CD14-positive monocyte (primary cell): Measurements from ENCODE around the gene GRK7. TPM values are rescaled to one million over a fixed set of nuclear protein-coding genes. Genes with fewer than 3 reads are reported as not detected.

Experiments
- DNase-seq, 3 donors: peaks; one replicate each; pipeline ENCODE4 v3.0.0-alpha.2; 2011 to 2022
- H2AFZ ChIP-seq: 2 replicates; pipeline ENCODE4 v1.6.0; 2012; ENCODE audit warnings: mild to moderate bottlenecking, low read depth, low read length, inconsistent platforms; ENCODE audit not compliant: insufficient read depth, poor library complexity, severe bottlenecking
- H3K27ac ChIP-seq, 2 donors: 1 replicate in 1 of 2; 2 replicates in 1 of 2; pipeline ENCODE4 v1.5.1; 2012 to 2013; ENCODE audit warnings: low read length in 2 of 2, control low read depth in 1 of 2, inconsistent platforms in 1 of 2, low read depth in 1 of 2, mild to moderate bottlenecking in 1 of 2
- H3K27me3 ChIP-seq, 2 donors: one replicate each; pipeline versions ENCODE4 v1.6.0 to v1.6.1; 2011 to 2013; ENCODE audit warnings: low read length in 2 of 2; ENCODE audit not compliant: control insufficient read depth in 2 of 2, insufficient read depth in 2 of 2
- H3K36me3 ChIP-seq, 2 donors: replicated peaks in 1 of 2; 1 replicate in 1 of 2; 2 replicates in 1 of 2; pipeline versions ENCODE4 v1.5.1 to v1.6.1; 2012 to 2013; ENCODE audit warnings: low read length in 2 of 2, control low read depth in 1 of 2, inconsistent platforms in 1 of 2, mild to moderate bottlenecking in 1 of 2; ENCODE audit not compliant: insufficient read depth in 2 of 2, control insufficient read depth in 1 of 2
- H3K4me1 ChIP-seq, 2 donors: 1 replicate in 1 of 2; 2 replicates in 1 of 2; pipeline versions ENCODE4 v1.5.1 to v1.6.1; 2012 to 2013; ENCODE audit warnings: low read length in 2 of 2, control low read depth in 1 of 2, inconsistent platforms in 1 of 2, mild to moderate bottlenecking in 1 of 2, moderate library complexity in 1 of 2; ENCODE audit not compliant: insufficient read depth in 2 of 2, control insufficient read depth in 1 of 2
- H3K4me2 ChIP-seq: replicated peaks from 2 replicates; pipeline ENCODE3; 2012; ENCODE audit warnings: low read length, moderate library complexity, mild to moderate bottlenecking; ENCODE audit not compliant: poor library complexity, severe bottlenecking; ENCODE audit errors: extremely low read depth
- H3K4me3 ChIP-seq, 3 experiments: fragments of 200-600 bp in 1 of 3; sonication (generic) in 1 of 3; replicated peaks in 1 of 3; 1 replicate in 2 of 3; 2 replicates in 1 of 3; pipeline ENCODE4 v1.5.1; 2011 to 2013; ENCODE audit warnings: low read length in 3 of 3, mild to moderate bottlenecking in 3 of 3, control low read depth in 2 of 3, low read depth in 2 of 3, inconsistent platforms in 1 of 3, moderate library complexity in 1 of 3
- H3K79me2 ChIP-seq: 2 replicates; pipeline ENCODE4 v1.6.0; 2012; ENCODE audit warnings: mild to moderate bottlenecking, control low read depth, inconsistent platforms, low read length, moderate library complexity; ENCODE audit not compliant: insufficient read depth
- H3K9ac ChIP-seq: 2 replicates; pipeline ENCODE4 v1.6.0; 2017; ENCODE audit warnings: low read length, mild to moderate bottlenecking; ENCODE audit not compliant: insufficient read depth, poor library complexity, severe bottlenecking
- H3K9me3 ChIP-seq, 2 donors: replicated peaks in 1 of 2; 1 replicate in 1 of 2; 2 replicates in 1 of 2; pipeline versions ENCODE4 v1.5.1 to v1.6.1; 2012 to 2013; ENCODE audit warnings: low read length in 2 of 2, control low read depth in 1 of 2; ENCODE audit not compliant: control insufficient read depth in 1 of 2, insufficient read depth in 1 of 2
- H4K20me1 ChIP-seq: 2 replicates; pipeline ENCODE4 v1.6.0; 2012; ENCODE audit warnings: mild to moderate bottlenecking, low read length, control low read depth, moderate library complexity; ENCODE audit not compliant: insufficient read depth
- H3K27ac Mint-ChIP-seq, 7 donors: one replicate each; pipeline ENCODE4 v1.8.0; 2020; ENCODE audit warnings: mild to moderate bottlenecking in 7 of 7, mixed read lengths in 7 of 7, moderate library complexity in 6 of 7, inconsistent platforms in 2 of 7
- H3K27me3 Mint-ChIP-seq, 3 donors: one replicate each; pipeline ENCODE4 v1.8.0; 2021 to 2022; ENCODE audit warnings: low read depth in 3 of 3, mild to moderate bottlenecking in 3 of 3, mixed read lengths in 3 of 3, moderate library complexity in 3 of 3, inconsistent platforms in 1 of 3
- H3K36me3 Mint-ChIP-seq, 2 donors: one replicate each; pipeline ENCODE4 v1.8.0; 2020; ENCODE audit warnings: mixed read lengths in 2 of 2, inconsistent platforms in 1 of 2, mild to moderate bottlenecking in 1 of 2
- H3K4me1 Mint-ChIP-seq: one replicate; pipeline ENCODE4 v1.8.0; 2020; ENCODE audit warnings: mild to moderate bottlenecking, mixed read lengths
- H3K4me3 Mint-ChIP-seq, 2 donors: one replicate each; pipeline ENCODE4 v1.8.0; 2020; ENCODE audit warnings: mild to moderate bottlenecking in 2 of 2, mixed read lengths in 2 of 2, moderate library complexity in 1 of 2
- H3K9me3 Mint-ChIP-seq, 7 donors: one replicate each; pipeline ENCODE4 v1.8.0; 2020 to 2022; ENCODE audit warnings: mixed read lengths in 7 of 7, mild to moderate bottlenecking in 6 of 7, moderate library complexity in 6 of 7, inconsistent platforms in 2 of 7
- WGBS: methylation state at CpG from one replicate; pipeline ENCODE4 v1.1.5; 2013; ENCODE audit warnings: missing lambda C conversion rate; ENCODE audit not compliant: insufficient coverage; 5-methylcytosine and 5-hydroxymethylcytosine counted together
- intact Hi-C, 2 donors: fragments of 100-400 bp; cut with micrococcal nuclease; formaldehyde crosslinking; loops; one replicate each; pipeline versions ENCODE4 v1.15.0 to v1.15.1; 2023
- polyA plus RNA-seq, 3 donors: library from polyadenylated mRNA; depleted of rRNA in 1 of 3; unstranded in 2 of 3; stranded (reverse) in 1 of 3; fragments of 300-500 nt in 2 of 3; fragments of >200 nt in 1 of 3; fragmentation: Illumina TruSeq in 2 of 3; gene quantifications; 1 replicate in 2 of 3; 2 replicates in 1 of 3; pipeline ENCODE4 v1.2.3, GENCODE V29; 2012 to 2021
- TF ChIP-seq, protein P1 (sequence below): fragments of 200-600 bp; IDR thresholded peaks from one replicate; pipeline ENCODE4 v1.8.0; 2022; ENCODE audit warnings: antibody characterized with exemption, mild to moderate bottlenecking

GRK7 gene
- polyA plus RNA-seq, 3 donors: 0.04 to 0.07 TPM; not detected in 1

DNA sequence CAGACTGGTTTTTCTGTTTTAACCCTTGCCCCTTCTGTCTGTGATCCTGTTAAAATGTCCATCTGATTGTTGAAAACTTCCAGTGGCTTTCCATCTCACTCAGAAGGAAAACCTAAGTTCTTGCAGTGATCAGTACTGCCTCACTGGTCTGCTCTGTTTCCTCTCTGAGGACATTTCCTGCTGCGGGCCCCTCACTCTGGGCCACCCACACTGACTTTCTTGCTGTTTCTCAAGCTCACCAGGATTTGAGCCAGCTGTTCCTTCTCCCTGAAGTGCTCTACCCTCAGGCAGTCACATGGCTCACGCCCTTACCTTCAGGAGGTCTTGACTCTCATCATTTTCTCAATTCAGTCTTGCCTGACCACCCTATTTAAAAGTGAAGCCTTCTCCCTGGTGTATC lies 1.8 kb downstream of the GRK7 start:
- Histone ChIP-seq H3K9me3 (no peaks in the 10 kb centered on the region), H3K9ac (no peak overlapping the region), H2AFZ (peak overlapping the region; percentile 22), H3K4me1 (peaks cover 9 to 10% of the 10 kb centered on the region in 2 donors), H3K4me3 (no peak overlapping the region), H3K79me2 (no peaks in the 10 kb centered on the region), H3K27ac (peak overlapping the region in 1 of 2 donors; percentile 21), H4K20me1 (no peaks in the 10 kb centered on the region), H3K36me3 (no peaks in the 10 kb centered on the region), H3K4me2 (no peak overlapping the region), H3K27me3 (no peaks in the 10 kb centered on the region)
- Mint-ChIP-seq H3K4me3 (no peak overlapping the region), H3K27me3 (peaks cover 0 to 3% (median 1%) of the 10 kb centered on the region in 3 donors), H3K4me1 (no peaks in the 10 kb centered on the region), H3K36me3 (no peaks in the 10 kb centered on the region), H3K9me3 (no peaks in the 10 kb centered on the region), H3K27ac (no peak overlapping the region)
- DNase-seq: no peak
- intact Hi-C loops: no loop called here
- TF ChIP-seq, protein P1, sequence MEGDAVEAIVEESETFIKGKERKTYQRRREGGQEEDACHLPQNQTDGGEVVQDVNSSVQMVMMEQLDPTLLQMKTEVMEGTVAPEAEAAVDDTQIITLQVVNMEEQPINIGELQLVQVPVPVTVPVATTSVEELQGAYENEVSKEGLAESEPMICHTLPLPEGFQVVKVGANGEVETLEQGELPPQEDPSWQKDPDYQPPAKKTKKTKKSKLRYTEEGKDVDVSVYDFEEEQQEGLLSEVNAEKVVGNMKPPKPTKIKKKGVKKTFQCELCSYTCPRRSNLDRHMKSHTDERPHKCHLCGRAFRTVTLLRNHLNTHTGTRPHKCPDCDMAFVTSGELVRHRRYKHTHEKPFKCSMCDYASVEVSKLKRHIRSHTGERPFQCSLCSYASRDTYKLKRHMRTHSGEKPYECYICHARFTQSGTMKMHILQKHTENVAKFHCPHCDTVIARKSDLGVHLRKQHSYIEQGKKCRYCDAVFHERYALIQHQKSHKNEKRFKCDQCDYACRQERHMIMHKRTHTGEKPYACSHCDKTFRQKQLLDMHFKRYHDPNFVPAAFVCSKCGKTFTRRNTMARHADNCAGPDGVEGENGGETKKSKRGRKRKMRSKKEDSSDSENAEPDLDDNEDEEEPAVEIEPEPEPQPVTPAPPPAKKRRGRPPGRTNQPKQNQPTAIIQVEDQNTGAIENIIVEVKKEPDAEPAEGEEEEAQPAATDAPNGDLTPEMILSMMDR: no peak
- 48% methylated on average over 2 of the region's 2 CpGs for WGBS

DNA sequence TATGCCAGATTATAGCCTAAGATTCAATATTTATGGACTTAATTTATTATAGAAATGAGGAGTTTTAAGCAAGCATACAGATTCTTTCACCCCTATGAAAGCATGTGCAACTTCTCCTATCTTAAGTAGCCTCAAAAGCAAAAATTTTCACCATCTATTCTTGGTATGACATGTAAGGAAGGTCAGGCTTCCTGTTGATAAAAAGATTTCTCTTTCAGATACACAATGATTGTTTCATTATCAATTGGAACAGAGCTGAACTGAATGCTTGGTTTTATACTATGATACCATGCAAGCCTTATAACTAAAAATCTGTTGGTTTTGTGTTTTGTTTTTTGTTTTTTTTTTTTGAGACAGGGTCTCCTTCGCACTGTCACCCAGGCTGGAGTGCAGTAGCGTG lies 3.9 kb downstream of the GRK7 start:
- Histone ChIP-seq H3K9ac (no peak overlapping the region), H3K4me1 (peaks cover 9 to 10% of the 10 kb centered on the region in 2 donors), H3K4me2 (no peak overlapping the region), H3K27me3 (no peaks in the 10 kb centered on the region), H3K9me3 (no peaks in the 10 kb centered on the region), H4K20me1 (no peaks in the 10 kb centered on the region), H2AFZ (no peak overlapping the region), H3K4me3 (no peak overlapping the region), H3K27ac (no peak overlapping the region), H3K36me3 (no peaks in the 10 kb centered on the region), H3K79me2 (no peaks in the 10 kb centered on the region)
- H3K4me1 Mint-ChIP-seq: no peaks in the 10 kb centered on the region
- no peaks in the 10 kb centered on the region for H3K9me3 Mint-ChIP-seq
- peaks cover 0 to 3% (median 1%) of the 10 kb centered on the region in 3 donors for H3K27me3 Mint-ChIP-seq
- no peak for DNase-seq
- H3K36me3 Mint-ChIP-seq: no peaks in the 10 kb centered on the region
- no CpG with 5 or more reads among the region's 2 CpGs for WGBS
- TF ChIP-seq, protein P1: no peak
- intact Hi-C loops: no loop called here
- no peak overlapping the region for H3K4me3 Mint-ChIP-seq
- H3K27ac Mint-ChIP-seq: no peak overlapping the region
